Measurements from ENCODE around the gene NMUR1. TPM values are rescaled to one million over a fixed set of nuclear protein-coding genes. Genes with fewer than 3 reads are reported as not detected.

NMUR1 gene
- total and polyA plus RNA-seq, 2 donors (not counting 3 experiments of a cell fraction or from before 2014, with no cell fraction given) = not detected

DNA sequence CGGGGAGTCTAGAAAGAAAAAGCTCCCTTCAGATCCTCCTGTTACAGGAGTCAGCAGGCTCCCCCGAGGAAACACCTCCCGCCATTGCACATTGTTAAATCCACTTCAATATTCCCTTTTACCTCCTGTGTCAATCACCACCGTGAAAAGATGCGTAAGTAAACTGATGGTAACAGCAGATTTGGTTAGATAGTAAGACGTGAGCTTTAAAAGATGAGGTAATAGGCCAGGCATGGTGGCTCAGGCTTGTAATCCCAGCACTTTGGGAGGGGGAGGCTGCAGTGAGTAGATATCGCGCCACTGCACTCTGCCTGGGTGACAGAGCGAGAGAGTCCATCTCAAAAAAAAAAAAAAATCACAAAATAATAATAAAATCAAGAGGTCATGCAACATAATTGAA, 50.8 kb downstream of the NMUR1 start:
- TF ChIP-seq POLR2A (IDR thresholded peaks at IDR 0.05; ENCODE audit: low read depth, low read length) = no peak
- no peak for TF ChIP-seq POLR2AphosphoS5 (IDR thresholded peaks at IDR 0.05; ENCODE audit: insufficient read depth, low read depth, low read length)
- no peak for TF ChIP-seq MYC (IDR thresholded peaks at IDR 0.05; ENCODE audit: low read depth, low read length)
- no peak for TF ChIP-seq GATA2 (IDR thresholded peaks at IDR 0.05; ENCODE audit: insufficient read depth, insufficient read length, low read depth, low read length)
- TF ChIP-seq, protein P1, sequence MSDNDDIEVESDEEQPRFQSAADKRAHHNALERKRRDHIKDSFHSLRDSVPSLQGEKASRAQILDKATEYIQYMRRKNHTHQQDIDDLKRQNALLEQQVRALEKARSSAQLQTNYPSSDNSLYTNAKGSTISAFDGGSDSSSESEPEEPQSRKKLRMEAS (IDR thresholded peaks at IDR 0.05; ENCODE audit: insufficient read depth, insufficient read length) = no peak
- TF ChIP-seq EZH2 (IDR thresholded peaks at IDR 0.05; ENCODE audit: borderline replicate concordance, low read depth, low read length, severe bottlenecking) = no peak
- TF ChIP-seq FOS (IDR thresholded peaks at IDR 0.05; ENCODE audit: borderline replicate concordance, insufficient read depth, low read length) = no peak
- no peak for TF ChIP-seq JUN (IDR thresholded peaks at IDR 0.05; ENCODE audit: borderline replicate concordance, insufficient read depth, insufficient read length, low read depth)
- TF ChIP-seq, protein P2, sequence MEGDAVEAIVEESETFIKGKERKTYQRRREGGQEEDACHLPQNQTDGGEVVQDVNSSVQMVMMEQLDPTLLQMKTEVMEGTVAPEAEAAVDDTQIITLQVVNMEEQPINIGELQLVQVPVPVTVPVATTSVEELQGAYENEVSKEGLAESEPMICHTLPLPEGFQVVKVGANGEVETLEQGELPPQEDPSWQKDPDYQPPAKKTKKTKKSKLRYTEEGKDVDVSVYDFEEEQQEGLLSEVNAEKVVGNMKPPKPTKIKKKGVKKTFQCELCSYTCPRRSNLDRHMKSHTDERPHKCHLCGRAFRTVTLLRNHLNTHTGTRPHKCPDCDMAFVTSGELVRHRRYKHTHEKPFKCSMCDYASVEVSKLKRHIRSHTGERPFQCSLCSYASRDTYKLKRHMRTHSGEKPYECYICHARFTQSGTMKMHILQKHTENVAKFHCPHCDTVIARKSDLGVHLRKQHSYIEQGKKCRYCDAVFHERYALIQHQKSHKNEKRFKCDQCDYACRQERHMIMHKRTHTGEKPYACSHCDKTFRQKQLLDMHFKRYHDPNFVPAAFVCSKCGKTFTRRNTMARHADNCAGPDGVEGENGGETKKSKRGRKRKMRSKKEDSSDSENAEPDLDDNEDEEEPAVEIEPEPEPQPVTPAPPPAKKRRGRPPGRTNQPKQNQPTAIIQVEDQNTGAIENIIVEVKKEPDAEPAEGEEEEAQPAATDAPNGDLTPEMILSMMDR (IDR thresholded peaks at IDR 0.05; ENCODE audit: extremely low read depth in 1 of 2, insufficient read depth in 1 of 2, low read depth in 1 of 2, low read length in 2 of 2) = no peak
- Histone ChIP-seq H3K4me1 (ENCODE audit: control insufficient read depth, extremely low read depth, insufficient read depth, low read length) (peaks cover 9% of the 10 kb centered on the region), H2AFZ (ENCODE audit: low read depth, low read length) (no peak overlapping the region), H3K36me3 (ENCODE audit: control insufficient read depth in 2 of 2, extremely low read depth in 1 of 2, insufficient read depth in 2 of 2, low read length in 2 of 2) (no peaks in the 10 kb centered on the region), H3K4me2 (ENCODE audit: insufficient read depth, low read length) (no peak overlapping the region), H3K79me2 (ENCODE audit: control insufficient read depth, insufficient read depth, low read length) (no peaks in the 10 kb centered on the region), H3K9me1 (replicated peaks; ENCODE audit: control insufficient read depth, extremely low read depth, insufficient read depth, low read length) (no peaks in the 10 kb centered on the region), H3K27me3 (ENCODE audit: control insufficient read depth in 2 of 2, insufficient read depth in 2 of 2, low read length in 2 of 2) (no peaks in the 10 kb centered on the region), H3K4me3 (replicated peaks in 1 of 3; ENCODE audit: insufficient read depth in 1 of 3, low read depth in 1 of 3, low read length in 3 of 3) (no peak overlapping the region), H3K9ac (replicated peaks; ENCODE audit: extremely low read depth, insufficient read depth, low read length) (no peak overlapping the region), H3K27ac (ENCODE audit: insufficient read depth, low read depth, low read length) (no peak overlapping the region), H4K20me1 (replicated peaks; ENCODE audit: control insufficient read depth, extremely low read depth, insufficient read depth, low read length) (no peaks in the 10 kb centered on the region), H3K9me3 (replicated peaks; ENCODE audit: control insufficient read depth, insufficient read depth, low read length) (no peaks in the 10 kb centered on the region)
- dilution Hi-C loops (cut with MboI; ENCODE audit: extremely low pct_ligation_motif_present, low sequenced_read_pairs) (no loop called here), intact Hi-C loops (cut with micrococcal nuclease) (no loop called here)
- DNase-seq (ENCODE audit: low read depth, low spot score) (no peak), FAIRE-seq (no peak)
- ChIA-PET CTCF (interaction anchor here (1.4 kb wide), 1 partner anchor 15 kb away, joined by 3 read pairs; the partner anchor contains the start of gene NCL), POLR2A (interaction anchor here (6.9 kb wide), 1 partner anchor 15 kb away, joined by 42 read pairs; the partner anchor contains the start of gene NCL)
- no TSS peak for BruUV-seq (replicated peaks)
